ENCODE results near the gene AMPD3.

DNA sequence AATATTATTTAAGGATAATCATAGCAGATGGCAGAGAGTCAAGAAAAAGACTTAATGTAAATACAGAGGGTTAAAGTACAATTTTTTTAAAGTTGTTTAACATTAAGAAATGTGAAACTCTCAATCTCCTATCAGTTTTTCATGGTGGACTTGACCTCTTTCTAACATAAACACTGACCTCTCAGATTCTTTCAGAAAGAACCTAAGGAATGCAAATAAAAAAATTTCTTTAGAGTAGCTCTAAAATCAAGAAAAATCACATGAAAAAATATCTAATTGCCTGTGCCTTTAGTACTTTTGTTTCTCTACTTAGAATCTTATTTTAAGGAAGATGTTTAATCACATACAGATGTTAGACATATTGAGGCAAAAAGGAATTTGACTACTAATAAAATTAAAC lies 73.1 kb downstream of the AMPD3 start:
- TF ChIP-seq CTCF (IDR thresholded peaks at IDR 0.05) (no peak), POLR2A (IDR thresholded peaks at IDR 0.05) (no peak), POLR2AphosphoS5 (IDR thresholded peaks at IDR 0.05) (no peak)
